ENCODE results near the gene AGBL4. TPM values are rescaled to one million over a fixed set of nuclear protein-coding genes. Genes with fewer than 3 reads are reported as not detected.

AGBL4 gene
- total RNA-seq, 1 donor from 2014 or later = not detected

DNA sequence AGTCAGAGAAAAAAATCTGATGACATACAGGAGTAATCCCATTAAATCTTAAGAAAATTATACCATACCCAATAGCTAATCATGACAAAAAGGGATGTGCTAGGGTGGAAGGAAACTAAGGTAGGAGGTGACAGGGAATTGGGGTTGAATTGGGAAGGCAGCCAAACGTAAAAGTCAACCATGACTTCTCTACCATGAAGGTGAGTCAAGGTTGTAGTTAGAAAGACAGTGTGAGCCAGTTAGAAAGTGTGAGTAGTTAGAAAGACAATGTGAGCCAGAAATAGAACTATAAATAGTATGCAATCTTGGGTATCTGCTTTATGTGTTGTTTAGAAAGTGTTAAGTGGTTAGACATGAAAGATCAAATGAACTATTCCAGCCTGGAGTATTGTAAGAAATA is 556.8 kb downstream of the AGBL4 start:
- TF ChIP-seq, protein P1, sequence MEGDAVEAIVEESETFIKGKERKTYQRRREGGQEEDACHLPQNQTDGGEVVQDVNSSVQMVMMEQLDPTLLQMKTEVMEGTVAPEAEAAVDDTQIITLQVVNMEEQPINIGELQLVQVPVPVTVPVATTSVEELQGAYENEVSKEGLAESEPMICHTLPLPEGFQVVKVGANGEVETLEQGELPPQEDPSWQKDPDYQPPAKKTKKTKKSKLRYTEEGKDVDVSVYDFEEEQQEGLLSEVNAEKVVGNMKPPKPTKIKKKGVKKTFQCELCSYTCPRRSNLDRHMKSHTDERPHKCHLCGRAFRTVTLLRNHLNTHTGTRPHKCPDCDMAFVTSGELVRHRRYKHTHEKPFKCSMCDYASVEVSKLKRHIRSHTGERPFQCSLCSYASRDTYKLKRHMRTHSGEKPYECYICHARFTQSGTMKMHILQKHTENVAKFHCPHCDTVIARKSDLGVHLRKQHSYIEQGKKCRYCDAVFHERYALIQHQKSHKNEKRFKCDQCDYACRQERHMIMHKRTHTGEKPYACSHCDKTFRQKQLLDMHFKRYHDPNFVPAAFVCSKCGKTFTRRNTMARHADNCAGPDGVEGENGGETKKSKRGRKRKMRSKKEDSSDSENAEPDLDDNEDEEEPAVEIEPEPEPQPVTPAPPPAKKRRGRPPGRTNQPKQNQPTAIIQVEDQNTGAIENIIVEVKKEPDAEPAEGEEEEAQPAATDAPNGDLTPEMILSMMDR (IDR thresholded peaks at IDR 0.05) = no peak
- H3K4me3 ChIP-seq = no peak overlapping the region
- H3K4me1 ChIP-seq = no peaks in the 10 kb centered on the region
- DNase-seq (no peak), ATAC-seq (no peak)
- no peaks in the 10 kb centered on the region for H3K27me3 ChIP-seq
- H3K36me3 ChIP-seq = no peaks in the 10 kb centered on the region
- no peak overlapping the region for H3K27ac ChIP-seq
- no peaks in the 10 kb centered on the region for H3K9me3 ChIP-seq
- intact Hi-C loops (cut with DNase I) = no loop called here

DNA sequence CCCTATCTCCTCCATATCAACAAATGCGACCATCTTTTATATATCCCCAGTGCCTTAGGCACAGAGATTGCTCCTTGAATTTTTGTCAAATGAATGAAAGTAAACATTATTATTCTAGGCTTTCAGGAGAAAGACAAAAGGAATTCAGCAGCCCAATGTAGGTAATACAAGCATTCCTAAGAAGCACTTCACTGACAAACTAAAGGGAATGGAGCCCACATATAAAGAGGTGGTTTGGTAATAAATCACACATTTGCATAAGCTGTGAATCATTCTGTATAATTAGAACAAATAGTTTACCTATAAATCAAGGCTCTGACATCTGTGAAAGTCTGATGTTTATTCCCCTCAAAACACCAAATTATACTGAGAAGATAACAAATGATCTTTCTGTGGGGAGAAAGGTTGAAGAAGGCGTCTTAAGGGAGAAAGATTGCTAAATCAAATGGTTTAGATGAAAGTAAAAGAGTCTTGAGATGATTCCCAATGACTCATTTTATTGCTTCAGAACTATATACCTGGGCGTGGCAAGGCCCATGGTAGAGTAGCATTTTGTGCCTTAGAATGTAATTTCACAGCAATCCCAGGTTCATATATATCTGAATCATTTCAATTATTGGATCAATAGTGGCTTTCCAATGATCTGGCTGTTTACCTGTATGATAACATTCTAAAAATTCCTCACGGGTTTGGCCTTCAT is 558.1 kb downstream of the AGBL4 start:
- H3K9me3 ChIP-seq = no peaks in the 10 kb centered on the region
- intact Hi-C loops (cut with DNase I) = no loop called here
- no peaks in the 10 kb centered on the region for H3K4me1 ChIP-seq
- no peaks in the 10 kb centered on the region for H3K27me3 ChIP-seq
- DNase-seq = no peak
- TF ChIP-seq, protein P1 (IDR thresholded peaks at IDR 0.05) = no peak
- ATAC-seq = no peak
- no peaks in the 10 kb centered on the region for H3K36me3 ChIP-seq
- no peak overlapping the region for H3K27ac ChIP-seq
- H3K4me3 ChIP-seq = no peak overlapping the region

DNA sequence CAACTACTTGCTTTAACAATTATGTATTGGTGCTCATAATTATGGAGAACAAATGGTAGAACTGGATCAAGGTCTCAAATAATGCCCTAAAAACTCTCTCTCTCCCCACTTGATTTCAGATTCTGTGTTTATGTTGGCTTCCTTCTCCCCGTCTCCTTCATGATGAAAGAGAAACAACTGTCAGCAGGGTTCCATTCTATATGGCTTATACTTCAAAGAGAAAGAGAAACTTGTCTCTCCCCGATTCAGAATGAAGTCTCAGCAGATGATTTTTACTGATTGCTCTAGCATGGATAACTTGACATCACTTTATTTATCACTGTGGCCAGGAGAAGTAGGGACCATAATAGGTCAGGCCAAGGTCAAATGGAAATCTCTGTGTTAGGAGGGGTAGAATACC is 575.6 kb downstream of the AGBL4 start:
- TF ChIP-seq, protein P1 (IDR thresholded peaks at IDR 0.05) = no peak
- DNase-seq = no peak
- no peaks in the 10 kb centered on the region for H3K27me3 ChIP-seq
- ATAC-seq = no peak
- intact Hi-C loops (cut with DNase I) = no loop called here
- H3K4me1 ChIP-seq = no peaks in the 10 kb centered on the region
- H3K9me3 ChIP-seq = peaks cover 2% of the 10 kb centered on the region
- no peak overlapping the region for H3K27ac ChIP-seq
- H3K36me3 ChIP-seq = no peaks in the 10 kb centered on the region
- H3K4me3 ChIP-seq = no peak overlapping the region

DNA sequence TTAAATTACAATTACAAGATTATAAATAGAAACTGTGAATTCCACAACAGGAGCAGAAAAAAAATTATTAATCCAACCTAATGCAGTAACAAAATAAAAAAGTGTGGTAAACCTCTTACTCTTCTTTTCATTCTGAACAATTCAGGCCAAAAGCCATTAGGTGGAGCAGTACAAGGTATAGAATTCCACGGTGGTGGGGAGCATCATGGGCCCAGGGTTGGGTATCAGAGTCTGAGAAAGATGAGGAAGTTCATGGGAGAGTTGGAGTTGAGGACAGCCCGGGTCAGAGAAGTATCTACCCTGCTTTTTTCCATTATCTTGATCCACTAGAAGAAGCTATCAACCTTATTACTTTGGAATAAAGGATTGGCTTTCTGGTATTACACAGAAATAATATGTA is 586.9 kb downstream of the AGBL4 start:
- Histone ChIP-seq H3K4me1 (no peaks in the 10 kb centered on the region), H3K36me3 (no peaks in the 10 kb centered on the region), H3K27ac (no peak overlapping the region), H3K4me3 (no peak overlapping the region), H3K9me3 (no peaks in the 10 kb centered on the region), H3K27me3 (no peaks in the 10 kb centered on the region)
- ATAC-seq = no peak
- intact Hi-C loops (cut with DNase I) = no loop called here
- TF ChIP-seq, protein P1 (IDR thresholded peaks at IDR 0.05) = no peak
- DNase-seq = no peak

DNA sequence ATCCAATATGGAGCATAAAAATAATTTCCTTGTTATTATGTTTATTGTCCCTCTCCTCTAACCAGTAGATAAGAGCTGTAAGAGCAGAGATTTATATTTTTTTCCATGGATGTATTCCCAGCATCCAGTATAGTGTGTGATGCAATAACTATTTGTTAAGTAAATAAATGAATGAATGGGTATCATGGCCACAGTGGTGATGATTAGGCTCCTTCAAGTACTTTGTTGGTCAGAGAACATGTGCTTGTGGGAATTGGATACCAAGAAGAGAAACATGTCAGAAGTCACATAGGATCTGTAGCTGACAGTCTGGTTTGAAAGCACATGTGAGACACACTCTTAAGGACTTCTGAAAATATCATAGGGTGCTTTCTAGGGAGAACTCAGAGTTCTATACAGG is 588.5 kb downstream of the AGBL4 start:
- intact Hi-C loops (cut with DNase I) = no loop called here
- Histone ChIP-seq H3K4me3 (no peak overlapping the region), H3K27ac (no peak overlapping the region), H3K4me1 (no peaks in the 10 kb centered on the region), H3K9me3 (no peaks in the 10 kb centered on the region), H3K36me3 (no peaks in the 10 kb centered on the region), H3K27me3 (no peaks in the 10 kb centered on the region)
- TF ChIP-seq, protein P1 (IDR thresholded peaks at IDR 0.05) = no peak
- ATAC-seq = no peak
- no peak for DNase-seq

DNA sequence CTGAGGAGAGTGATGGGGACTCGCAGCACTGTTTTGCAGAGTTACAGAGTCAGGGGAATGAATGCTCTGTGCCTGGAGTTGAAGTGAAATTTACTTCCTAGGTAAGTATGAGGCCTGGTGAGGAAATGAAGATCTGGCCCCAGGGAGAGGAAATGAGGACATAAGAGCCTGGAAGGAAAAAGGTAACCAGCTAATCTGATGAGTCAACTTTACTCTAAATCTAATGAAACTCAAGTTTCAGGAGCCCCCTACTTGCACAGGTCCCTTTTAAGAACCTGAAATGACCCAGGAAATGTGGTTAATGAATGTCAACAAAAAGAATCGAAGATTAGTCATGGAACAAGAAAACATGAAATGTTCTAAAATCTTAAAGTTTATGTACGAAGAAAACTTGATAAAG is 599.0 kb downstream of the AGBL4 start:
- TF ChIP-seq, protein P1 (IDR thresholded peaks at IDR 0.05) = no peak
- no peak overlapping the region for H3K4me3 ChIP-seq
- no peaks in the 10 kb centered on the region for H3K4me1 ChIP-seq
- no peak for DNase-seq
- H3K27ac ChIP-seq = no peak overlapping the region
- ATAC-seq = no peak
- H3K36me3 ChIP-seq = no peaks in the 10 kb centered on the region
- no peaks in the 10 kb centered on the region for H3K27me3 ChIP-seq
- no peaks in the 10 kb centered on the region for H3K9me3 ChIP-seq
- intact Hi-C loops (cut with DNase I) = no loop called here

Data from upper lobe of right lung (tissue), 1 donor.